Suppressor macrophage (primary cell): Measurements from ENCODE around the gene AK9.
"Not testable (repeated sequence)": the region's sequence is repeated elsewhere in the genome, so short reads cannot be mapped to it uniquely, and the experiment has no call there.

Source experiments
- DNase-seq, 4 experiments: peaks; one replicate each; pipeline ENCODE4 v3.0.0-alpha.2; 2020 to 2022

AK9 gene

DNA sequence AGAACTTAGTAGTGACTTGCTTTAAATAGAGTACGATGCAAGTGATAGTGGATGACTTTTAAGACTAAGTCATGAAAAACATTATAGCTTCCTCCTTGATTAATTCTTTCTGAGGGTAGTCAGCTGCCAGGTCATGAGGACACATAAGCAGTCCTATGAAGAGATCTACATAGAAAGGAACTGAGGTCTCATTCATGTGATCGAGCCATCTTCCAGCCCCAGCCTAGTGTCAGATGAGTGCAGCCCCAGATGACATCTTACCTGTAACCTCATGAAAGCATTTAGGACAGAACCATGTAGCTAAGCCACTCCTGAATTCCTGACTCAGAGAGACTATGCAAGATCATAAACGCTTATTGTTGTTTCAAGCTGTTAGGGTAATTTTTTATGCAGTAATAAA is 67.7 kb downstream of the AK9 start:
- peak; percentile 7 to 57 (median 17) for DNase-seq

DNA sequence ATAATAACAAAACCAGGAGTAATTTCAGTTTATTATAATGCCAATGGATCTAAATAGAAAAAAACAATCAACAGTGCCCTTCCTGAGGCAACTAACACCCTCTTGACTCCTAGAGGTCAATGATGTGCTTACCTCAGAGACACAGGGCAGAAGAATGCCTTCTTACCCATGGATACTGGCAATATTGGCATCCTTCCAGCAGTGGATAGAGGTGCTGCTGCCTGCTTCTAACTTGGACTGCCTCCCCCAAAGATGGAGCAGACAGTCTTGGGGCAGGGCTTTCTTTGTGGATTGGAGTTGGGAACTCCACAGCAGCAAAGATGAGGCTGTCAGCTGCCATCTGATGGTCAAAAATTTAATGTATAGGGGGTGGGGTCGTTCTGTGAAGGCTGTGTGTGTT is 78.7 kb downstream of the AK9 start:
- no peak for DNase-seq

DNA sequence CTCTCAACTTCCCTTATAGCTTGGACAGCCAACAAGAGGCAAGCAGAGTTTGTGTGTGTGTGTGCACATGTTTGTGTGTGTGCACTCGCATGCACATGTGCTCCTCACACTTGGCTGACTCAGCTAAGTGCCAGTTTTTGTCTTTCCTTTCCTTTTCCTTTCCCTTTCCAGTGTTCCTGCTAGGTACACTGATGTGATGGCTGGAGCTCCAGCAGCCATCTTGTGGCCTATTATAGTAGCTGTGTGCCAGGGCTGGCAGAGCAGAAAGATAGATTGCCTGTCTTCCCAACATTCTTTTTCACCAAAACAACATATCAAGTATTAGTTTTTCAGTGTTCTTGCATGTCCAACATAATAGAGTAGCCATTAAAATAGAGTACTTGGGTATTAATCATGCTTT is 79.5 kb downstream of the AK9 start:
- no peak for DNase-seq

DNA sequence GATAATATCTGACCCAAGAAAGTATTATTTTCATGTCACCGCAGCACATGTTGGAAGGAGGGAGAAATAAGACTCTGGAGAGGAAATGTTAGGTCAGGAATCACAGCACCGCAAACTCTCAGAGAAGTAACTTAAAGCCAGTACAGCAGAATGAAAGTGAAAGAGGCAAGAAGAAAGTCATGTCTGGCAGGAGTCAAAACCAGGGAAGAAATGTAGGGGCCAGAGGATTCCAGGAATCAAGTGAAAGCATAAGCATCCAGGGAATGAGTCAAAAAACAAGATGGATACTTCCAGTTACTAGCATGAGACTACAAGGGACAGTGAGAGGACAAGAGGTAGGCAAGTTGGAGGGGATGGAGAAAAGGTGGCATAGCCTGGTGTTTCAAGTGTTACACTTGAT is 80.4 kb downstream of the AK9 start:
- DNase-seq: no peak

DNA sequence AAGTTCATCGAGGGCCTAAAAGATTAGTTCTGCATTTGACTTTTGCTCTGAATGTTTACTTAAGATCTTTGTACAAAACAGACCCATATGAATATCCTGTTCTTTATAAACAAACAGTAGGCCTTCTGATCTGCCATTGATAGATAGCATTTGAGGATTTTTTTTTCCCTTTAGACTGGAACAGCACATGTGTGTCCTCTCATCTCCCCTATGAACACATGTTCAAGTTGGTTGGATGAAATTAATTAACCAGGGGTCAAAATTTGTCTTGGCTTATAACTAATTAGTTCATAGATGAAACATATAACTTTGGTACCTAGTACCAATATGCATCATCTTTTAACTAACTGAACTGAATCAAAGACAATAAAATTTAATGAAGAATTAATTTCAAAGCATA is 81.3 kb downstream of the AK9 start:
- no peak for DNase-seq

DNA sequence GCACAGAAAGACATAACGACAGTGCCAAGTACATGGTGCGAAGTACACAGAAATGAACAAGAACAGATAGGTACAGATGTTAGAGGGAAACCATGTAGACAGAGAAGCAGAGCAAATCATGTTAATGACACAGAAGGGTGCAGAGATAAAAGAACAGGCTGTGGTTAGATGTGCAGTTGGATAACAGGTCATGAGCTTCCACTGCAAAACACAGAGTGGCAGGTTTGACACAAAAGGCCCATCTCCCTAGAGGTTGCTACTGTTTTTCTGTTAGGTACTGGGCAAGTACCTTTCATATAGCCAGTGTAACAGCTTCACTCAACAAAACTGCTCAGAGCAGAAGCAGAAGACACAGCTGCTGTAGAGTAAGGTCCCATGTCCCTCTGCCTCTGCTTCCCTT is 84.6 kb downstream of the AK9 start:
- DNase-seq: no peak

DNA sequence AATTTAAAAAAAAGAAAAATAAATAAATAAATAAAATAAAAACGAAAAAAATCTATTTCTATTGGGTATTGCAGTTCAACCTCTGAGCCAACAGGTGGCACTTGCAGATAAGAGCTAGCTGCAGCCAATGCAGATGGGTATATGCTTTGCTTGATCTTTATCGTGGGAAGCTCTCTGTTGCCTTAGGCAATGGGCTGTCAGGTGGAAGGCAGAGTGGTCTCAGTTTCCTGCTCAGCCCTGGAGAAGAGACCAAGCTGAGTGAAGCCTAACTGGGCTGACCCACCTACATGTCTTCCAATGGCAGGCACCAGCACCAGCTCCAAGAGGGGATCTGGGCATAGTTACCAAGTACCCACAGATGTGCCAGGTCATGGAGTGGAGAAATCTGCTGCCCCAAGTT is 95.0 kb downstream of the AK9 start:
- DNase-seq: peak in 3 of 4 experiments; percentile 39 to 71 (median 69)

DNA sequence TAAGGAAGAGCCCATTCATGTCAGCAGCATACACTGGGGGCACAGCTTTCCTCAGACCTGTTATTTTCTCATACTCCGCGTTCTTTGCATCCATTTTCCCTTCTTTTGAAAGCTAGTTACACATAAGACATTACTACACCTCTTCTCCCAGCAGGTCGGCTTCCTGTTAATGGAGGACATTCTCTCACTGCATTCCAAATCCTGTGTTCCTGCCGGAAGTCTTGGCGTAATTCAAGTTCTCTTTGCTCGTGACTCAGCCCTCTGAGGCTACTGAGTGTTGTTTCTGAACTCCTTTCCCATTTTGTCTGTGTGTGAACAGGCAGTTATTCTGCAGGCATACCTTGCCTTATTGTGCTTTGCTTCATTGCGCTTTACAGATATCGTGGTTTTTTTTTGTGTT is 110.5 kb downstream of the AK9 start:
- no peak for DNase-seq

DNA sequence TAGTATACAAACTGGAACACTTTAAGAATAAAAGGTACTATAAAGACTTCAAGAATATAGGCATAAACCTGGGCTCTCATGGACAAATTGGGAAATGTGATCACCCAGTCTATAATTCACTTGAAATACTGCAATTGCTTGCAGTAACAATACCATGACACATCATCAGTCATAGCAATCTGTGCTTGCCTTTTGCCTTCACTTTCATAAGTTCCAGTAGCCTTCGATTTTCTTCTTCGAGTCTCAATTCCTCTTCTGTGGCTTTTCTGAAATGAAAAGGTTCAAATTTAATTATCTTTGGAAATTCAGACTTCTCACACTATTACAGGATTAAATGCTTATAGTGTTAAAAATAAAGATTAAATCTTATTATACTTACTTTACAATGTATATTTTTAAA is 111.6 kb downstream of the AK9 start:
- peak; percentile 2 to 55 (median 28) for DNase-seq

DNA sequence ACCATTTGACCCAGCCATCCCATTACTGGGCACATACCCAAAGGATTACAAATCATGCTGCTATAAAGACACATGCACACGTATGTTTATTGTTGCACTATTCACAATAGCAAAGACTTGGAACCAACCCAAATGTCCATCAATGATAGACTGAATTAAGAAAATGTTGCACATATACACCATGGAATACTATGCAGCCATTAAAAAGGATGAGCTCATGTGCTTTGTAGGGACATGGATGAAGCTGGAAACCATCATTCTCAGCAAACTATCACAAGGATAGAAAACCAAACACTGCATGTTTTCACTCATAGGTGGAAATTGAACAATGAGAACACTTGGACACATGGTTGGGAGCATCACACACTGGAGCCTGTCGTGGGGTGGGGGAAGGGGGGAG is 121.1 kb downstream of the AK9 start:
- DNase-seq: not testable (repeated sequence)

DNA sequence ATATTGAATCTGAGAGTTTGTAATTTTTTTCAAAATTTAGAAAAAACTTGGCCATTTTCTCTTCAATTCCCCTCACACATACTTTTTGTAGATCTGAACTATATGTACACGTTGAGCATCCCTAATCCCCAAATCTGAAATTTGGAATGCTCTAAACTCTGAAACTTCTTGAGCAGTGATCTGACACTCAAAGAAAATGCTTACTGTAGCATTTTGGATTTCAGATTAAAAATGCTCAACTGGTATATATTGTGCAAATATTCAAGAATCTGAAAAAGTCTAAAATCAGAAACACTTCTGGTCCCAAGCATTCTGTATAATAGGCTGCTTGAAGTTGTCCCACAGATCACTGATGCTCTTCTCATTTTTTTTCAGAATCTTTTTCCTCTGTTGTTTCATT is 129.2 kb downstream of the AK9 start:
- DNase-seq: no peak

DNA sequence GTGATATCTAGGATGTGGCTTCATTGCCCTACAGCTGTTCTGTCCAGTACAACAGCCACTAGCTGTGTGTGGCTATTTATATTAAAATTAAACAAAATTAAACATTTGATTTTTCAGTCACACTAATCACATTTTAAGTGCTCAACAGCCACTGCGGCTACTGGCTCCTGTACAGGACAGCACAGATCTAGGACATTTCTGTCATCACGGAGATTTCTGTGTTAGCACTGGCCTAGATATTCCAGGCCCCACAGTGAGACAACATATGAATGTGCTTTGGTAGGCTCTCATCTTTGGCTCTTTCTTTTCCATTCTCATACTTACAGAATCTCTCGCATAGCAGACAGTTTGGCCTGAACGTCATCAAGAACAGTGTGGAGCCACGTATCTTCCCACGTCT is 159.6 kb downstream of the AK9 start:
- DNase-seq: no peak

DNA sequence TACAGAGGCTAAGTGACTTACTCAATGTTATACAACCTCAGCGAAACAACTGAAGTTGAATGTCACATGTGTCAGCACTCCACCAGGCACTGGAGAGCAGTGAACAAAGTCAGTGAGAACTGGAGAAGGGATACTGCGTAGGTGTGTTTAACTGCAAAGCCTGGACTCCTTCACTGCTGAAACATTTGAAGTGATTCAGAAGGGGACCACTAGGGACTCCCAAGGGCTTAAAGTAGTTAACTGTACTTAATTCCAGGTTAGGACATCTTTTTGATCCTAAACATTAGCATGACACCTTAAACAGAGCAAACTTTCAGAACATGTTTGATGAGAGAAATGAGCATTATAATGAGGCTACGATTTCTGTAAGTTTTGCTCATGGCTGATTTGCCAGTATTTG is 163.0 kb downstream of the AK9 start:
- peak in 1 of 4 experiments; percentile 13 for DNase-seq

DNA sequence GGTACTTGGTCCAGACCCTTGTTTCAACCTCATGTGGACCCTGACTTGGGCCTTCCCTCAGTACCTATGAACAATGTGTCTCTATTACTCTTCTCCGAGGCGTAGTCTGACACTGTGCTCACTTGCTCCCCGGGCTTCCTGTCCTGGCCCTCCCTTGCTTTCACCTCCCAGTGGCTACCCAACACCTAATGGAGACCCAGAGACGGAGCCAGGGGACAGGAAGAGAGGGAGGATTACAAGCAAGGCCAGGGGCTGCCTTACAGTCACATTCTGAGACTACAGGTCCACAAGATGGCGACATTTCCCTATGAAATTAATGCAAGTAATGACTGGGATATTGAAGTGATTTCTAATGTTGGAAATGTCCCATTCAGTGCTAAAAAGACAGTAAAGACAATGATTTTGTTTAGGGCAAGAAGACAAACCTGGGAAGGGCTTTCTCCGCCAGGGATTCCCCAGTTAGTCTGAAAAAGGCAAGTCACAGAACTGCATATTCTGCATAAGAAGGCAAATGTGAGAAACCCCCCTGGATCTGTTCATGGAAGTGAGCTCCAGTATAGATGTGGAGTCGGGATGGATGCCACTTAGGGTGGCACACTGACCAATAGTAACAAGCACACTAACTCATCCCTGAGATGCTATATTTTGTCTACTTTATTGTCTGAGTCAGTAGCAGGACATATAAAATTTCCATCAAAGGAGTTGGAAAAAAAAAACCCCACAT is 163.9 kb downstream of the AK9 start:
- peak; percentile 65 to 86 (median 81) for DNase-seq

DNA sequence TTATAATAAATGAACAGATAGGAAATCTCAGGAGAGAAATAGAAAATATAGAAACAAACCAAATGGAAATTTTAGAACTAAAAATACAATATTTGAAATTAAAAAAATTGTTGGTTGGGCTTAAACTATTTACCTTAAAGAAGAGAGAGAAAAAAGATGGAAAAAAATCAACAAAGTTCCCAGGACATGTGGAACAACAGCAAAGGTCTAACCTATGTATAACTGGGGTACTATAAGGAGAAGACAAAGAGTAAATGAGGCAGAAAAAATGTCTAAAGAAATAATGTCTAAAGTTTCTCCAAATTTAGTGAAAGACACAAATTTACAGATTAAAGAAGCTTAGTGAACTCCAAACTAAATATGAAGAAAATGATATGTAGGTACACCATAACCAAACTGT is 166.9 kb downstream of the AK9 start:
- no peak for DNase-seq

DNA sequence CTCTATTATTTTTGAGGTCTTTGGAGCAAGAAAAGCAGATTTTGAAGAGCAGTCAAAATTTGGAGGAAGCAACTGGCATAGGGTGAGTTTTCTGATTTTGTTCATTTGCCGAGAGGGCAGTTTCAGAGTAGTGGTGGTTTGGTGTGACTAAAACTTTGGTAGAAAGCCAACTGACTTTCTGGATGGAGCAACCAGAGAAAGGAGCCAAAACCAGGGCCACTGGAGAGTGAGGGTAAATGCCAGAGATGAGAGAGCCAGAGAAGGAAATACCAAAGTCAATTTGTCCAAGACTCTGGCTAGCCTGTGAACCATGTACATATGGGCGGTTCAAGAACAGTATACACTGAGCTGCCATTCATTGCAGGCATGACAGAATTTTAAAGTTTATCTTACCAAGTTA is 167.5 kb downstream of the AK9 start:
- peak; percentile 15 to 54 (median 21) for DNase-seq

DNA sequence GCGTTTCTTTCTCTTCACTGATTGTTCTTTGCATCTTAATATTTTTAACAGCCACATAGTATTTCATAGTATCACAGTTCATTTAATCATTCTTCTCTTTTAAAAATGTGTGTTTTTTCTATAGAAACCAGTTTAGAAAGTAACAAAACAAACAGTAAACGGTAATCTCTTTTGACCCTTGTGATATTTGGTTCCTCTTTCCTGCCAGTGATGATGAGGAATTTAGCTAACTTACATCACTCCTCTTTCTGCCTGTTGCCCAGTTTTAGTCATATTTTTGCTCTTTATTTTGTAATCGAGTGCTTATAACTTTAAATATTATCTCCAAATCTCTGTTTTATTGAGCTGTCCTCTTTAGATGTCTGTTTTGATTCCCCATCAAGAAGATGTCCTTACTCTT is 169.9 kb downstream of the AK9 start:
- DNase-seq: peak; percentile 34 to 86 (median 64)

DNA sequence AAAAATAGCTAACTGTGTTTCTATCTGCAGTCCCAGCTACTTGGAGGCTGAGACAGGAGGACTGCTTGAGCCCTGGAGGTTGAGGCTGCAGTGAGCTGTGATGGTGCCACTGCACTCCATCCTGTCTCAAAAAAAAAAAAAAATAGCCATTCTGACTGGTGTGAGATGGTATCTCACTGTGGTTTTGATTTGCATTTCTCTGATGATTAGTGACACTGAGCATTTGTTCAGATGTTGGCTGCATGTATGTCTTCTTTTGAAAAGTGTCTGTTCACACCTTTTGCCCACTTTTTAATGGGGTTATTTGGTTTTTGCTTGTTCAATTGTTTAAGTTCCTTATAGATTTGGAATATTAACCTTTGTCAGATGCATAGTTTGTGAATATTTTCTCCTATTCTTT is 171.4 kb downstream of the AK9 start:
- DNase-seq: not testable (repeated sequence)

DNA sequence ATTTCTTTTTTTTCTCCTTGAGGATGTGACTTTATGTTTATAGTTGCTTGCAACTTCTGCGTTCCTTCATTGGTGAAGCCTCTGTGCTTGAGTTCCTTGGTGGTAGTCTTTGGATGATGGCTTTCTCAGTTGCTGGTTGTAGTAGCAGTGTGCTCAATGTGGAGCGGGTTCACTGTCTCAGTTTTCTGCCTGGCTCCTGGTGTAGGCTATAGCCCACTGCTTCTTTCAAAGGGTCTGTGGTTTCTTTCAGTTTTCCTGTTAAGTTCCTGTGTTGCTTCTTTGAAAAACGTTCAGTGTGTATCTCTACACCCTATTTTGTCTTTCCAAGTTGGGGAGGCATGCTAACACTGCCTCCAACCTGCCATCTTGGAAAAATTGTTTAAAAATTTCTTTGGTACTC is 174.1 kb downstream of the AK9 start:
- no peak for DNase-seq

DNA sequence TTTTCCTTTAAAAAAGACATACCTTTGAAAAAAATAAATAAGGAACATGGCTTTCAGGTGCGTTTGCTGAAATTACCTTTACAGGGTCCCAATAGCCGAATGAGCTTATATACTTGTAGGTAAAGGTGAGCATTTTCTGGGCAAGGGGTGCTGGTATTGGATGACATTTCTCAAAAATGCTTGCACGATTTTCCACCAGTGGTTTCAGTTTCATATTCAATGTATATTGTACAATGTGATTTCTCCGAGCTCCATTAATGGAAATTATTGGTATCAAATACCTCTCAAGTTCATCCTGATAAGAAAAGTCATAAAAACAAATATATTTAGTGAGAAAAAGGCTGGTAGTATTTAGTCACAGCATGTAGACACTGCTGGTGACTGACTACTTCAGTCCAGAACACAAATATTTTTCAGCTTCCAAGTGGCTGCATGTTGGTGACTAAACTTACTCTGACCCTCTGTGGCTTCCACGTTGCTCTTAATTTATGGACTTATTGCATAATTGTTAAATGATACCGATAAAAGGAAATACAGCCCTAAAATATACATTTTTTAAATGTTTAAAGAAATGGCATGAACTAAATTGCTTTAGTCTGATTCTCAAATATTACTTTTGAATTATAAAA is 175.1 kb downstream of the AK9 start:
- peak in 2 of 4 experiments; percentile 17 to 33 for DNase-seq

DNA sequence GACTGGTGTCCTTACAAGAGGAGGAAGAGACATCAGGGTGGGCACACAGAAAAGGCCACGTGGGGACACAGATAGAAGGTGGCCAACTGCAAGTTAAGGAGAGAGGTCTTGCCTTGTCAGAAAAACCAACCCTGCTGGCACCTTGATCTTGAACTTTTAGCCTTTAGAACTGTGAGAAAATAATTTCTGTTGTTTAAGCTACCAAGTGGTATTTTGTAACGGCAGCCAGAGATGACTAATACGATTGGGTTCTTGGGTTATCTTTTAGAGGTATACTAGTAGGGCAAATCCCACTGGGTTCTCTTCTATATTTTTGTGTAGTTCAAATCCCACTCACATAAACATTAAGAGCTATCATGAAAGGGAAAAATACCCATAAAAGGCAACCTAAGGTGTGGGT is 176.1 kb downstream of the AK9 start:
- no peak for DNase-seq

DNA sequence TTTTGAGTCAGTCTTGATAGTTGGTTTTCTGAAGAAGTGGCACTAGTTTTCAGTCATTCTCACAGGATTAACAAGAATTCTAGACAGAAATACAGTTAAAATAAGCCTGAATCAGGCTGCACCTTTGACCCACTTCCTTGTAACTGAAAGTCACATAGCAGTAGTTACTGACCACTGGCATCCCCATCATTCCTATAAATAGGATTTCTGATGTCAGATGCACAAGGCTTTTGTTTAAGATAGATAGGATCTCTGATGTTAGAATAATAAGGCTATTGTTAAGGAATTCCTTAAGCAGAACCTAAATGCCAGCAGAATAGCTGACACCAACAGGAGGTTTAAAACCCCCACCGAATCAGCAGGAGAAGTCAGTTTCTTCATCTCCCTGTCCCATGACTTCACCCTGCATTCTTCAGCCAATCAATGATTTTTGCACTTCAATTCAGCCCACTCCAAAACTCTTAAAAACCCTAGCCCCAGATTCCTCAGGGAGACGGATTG is 177.4 kb downstream of the AK9 start:
- peak; percentile 27 to 74 (median 49) for DNase-seq

DNA sequence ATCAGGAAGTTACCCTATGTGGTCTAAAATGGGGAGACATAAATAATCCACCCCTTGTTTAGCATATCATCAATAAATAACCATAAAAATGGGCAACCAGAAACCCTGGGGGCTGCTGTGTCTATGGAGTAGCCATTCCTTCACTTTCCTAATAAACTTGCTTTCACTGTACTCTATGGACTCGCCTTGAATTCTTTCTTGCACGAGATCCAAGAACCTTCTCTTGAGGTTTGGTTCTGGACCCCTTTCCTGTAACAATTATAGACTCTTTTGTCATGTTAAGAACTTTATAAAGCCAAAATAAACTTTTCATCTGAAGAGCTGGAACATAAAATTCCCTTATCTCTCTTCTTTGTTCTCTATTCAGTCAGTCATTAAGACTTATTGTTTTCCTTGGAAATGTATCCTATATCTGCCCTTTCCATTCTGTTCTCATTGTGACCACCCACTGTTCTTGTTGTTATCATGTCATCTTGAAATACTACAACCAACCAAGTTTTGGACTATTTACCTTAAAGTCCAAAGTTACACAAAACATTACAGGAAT is 178.7 kb downstream of the AK9 start:
- DNase-seq: no peak

DNA sequence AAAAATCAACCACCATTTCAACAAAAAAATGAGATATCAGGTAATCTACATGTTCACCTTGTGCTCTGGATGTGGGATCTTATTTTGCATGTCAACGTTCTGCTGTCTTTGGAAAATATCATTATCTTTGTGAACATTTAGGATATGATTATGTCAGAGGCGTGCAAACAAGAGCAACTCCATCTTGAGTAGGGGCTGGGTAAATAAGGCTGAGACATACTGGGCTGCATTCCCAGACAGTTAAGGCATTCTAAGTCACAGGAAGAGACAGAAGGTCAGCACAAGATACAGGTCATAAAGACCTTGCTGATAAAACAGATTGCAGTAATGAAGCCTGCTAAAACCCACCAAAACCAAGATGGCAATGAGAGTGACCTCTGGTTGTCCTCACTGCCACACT is 179.2 kb downstream of the AK9 start:
- no peak for DNase-seq
